Endothelial cell of umbilical vein (primary cell): Measurements from ENCODE around the gene NFIA. TPM values are rescaled to one million over a fixed set of nuclear protein-coding genes. Genes with fewer than 3 reads are reported as not detected.

Experiments
- BruUV-seq: library from RNA; stranded (reverse); fragments of 400-500 nt; replicated peaks from 2 replicates; lab custom pipeline; 2021; lab: Mats Ljungman, UMichigan
- CTCF ChIA-PET: fragments of 300-600, 350-600 bp; sonication (Branson Sonifier 250); formaldehyde crosslinking; loops from one replicate; lab custom pipeline; 2021; ENCODE audit warnings: antibody characterized with exemption, inconsistent platforms; lab: Charles Lee
- POLR2A ChIA-PET: fragments of 300-600, 350-600 bp; sonication (Branson Sonifier 250); formaldehyde crosslinking; loops from one replicate; lab custom pipeline; 2021; ENCODE audit warnings: antibody characterized with exemption, inconsistent platforms; lab: Charles Lee
- DNase-seq: peaks from one replicate; pipeline ENCODE4 v3.0.0-alpha.2; 2011; ENCODE audit warnings: low read depth, low spot score
- FAIRE-seq: peaks from 2 replicates; lab custom pipeline; 2011; peaks lifted over from hg19 to GRCh38; lab: Jason Lieb, UNC
- H2AFZ ChIP-seq: 2 replicates; pipeline ENCODE4 v1.6.0; 2012; ENCODE audit warnings: low read depth, low read length, control low read depth, inconsistent platforms
- H3K27ac ChIP-seq: 2 replicates; pipeline ENCODE4 v1.5.1; 2011; ENCODE audit warnings: low read depth, mild to moderate bottlenecking, control low read depth, low read length, moderate library complexity; ENCODE audit not compliant: insufficient read depth
- H3K27me3 ChIP-seq, 2 experiments: 2 replicates each; pipeline versions ENCODE4 v1.6.0 to v1.6.1; 2011; ENCODE audit warnings: low read length in 2 of 2, mixed read lengths in 1 of 2; ENCODE audit not compliant: control insufficient read depth in 2 of 2, insufficient read depth in 2 of 2
- H3K36me3 ChIP-seq, 2 experiments: 2 replicates in 1 of 2; 3 replicates in 1 of 2; pipeline ENCODE4 v1.5.1; 2011; ENCODE audit warnings: low read length in 2 of 2, mild to moderate bottlenecking in 1 of 2, moderate library complexity in 1 of 2; ENCODE audit not compliant: control insufficient read depth in 2 of 2, insufficient read depth in 2 of 2; ENCODE audit errors: extremely low read depth in 1 of 2
- H3K4me1 ChIP-seq: 3 replicates; pipeline ENCODE4 v1.5.1; 2011; ENCODE audit warnings: mild to moderate bottlenecking, low read length; ENCODE audit not compliant: control insufficient read depth, insufficient read depth; ENCODE audit errors: extremely low read depth
- H3K4me2 ChIP-seq: 2 replicates; pipeline ENCODE4 v1.6.1; 2011; ENCODE audit warnings: low read length, control low read depth, mixed read lengths; ENCODE audit not compliant: insufficient read depth
- H3K4me3 ChIP-seq, 3 experiments: fragments of 200-600 bp in 1 of 3; sonication (generic), shearing (Covaris generic) in 1 of 3; replicated peaks in 1 of 3; 2 replicates each; pipeline ENCODE4 v1.5.1; 2011 to 2016; ENCODE audit warnings: control low read depth in 3 of 3, low read length in 3 of 3, mild to moderate bottlenecking in 2 of 3, inconsistent platforms in 1 of 3, low read depth in 1 of 3, moderate library complexity in 1 of 3; ENCODE audit not compliant: insufficient read depth in 1 of 3
- H3K79me2 ChIP-seq: 2 replicates; pipeline ENCODE4 v1.6.0; 2012; ENCODE audit warnings: low read length, inconsistent platforms; ENCODE audit not compliant: control insufficient read depth, insufficient read depth
- H3K9ac ChIP-seq: replicated peaks from 2 replicates; pipeline ENCODE3; 2011; ENCODE audit warnings: low read length, control low read depth; ENCODE audit not compliant: insufficient read depth; ENCODE audit errors: extremely low read depth
- H3K9me1 ChIP-seq: replicated peaks from 3 replicates; pipeline ENCODE4 v1.6.0; 2011; ENCODE audit warnings: mild to moderate bottlenecking, low read length; ENCODE audit not compliant: control insufficient read depth, insufficient read depth; ENCODE audit errors: extremely low read depth
- H3K9me3 ChIP-seq: replicated peaks from 2 replicates; pipeline ENCODE4 v1.5.1; 2012; ENCODE audit warnings: low read length, inconsistent platforms; ENCODE audit not compliant: control insufficient read depth, insufficient read depth
- H4K20me1 ChIP-seq: replicated peaks from 2 replicates; pipeline ENCODE3; 2011; ENCODE audit warnings: mild to moderate bottlenecking, low read length; ENCODE audit not compliant: control insufficient read depth, insufficient read depth; ENCODE audit errors: extremely low read depth
- EZH2 ChIP-seq: IDR thresholded peaks from 2 replicates; pipeline ENCODE4 v1.6.1; 2012; ENCODE audit warnings: borderline replicate concordance, low read depth, mild to moderate bottlenecking, moderate library complexity, low read length, inconsistent platforms; ENCODE audit not compliant: severe bottlenecking
- FOS ChIP-seq: IDR thresholded peaks from 2 replicates; pipeline ENCODE4 v1.6.1; 2011; ENCODE audit warnings: mild to moderate bottlenecking, low read length, moderate library complexity, borderline replicate concordance; ENCODE audit not compliant: insufficient read depth
- GATA2 ChIP-seq: IDR thresholded peaks from 2 replicates; pipeline ENCODE4 v1.7.0; 2011; ENCODE audit warnings: low read depth, mild to moderate bottlenecking, moderate library complexity, mixed read lengths, low read length; ENCODE audit not compliant: insufficient read length, insufficient read depth
- JUN ChIP-seq: IDR thresholded peaks from 2 replicates; pipeline ENCODE4 v1.6.1; 2011; ENCODE audit warnings: borderline replicate concordance, low read depth; ENCODE audit not compliant: insufficient read length, insufficient read depth
- MAX ChIP-seq: IDR thresholded peaks from 2 replicates; pipeline ENCODE4 v1.6.1; 2011; ENCODE audit not compliant: insufficient read depth, insufficient read length
- MYC ChIP-seq: IDR thresholded peaks from one replicate; pipeline ENCODE4 v1.6.1; 2011; ENCODE audit warnings: mild to moderate bottlenecking, low read depth, low read length
- POLR2A ChIP-seq: IDR thresholded peaks from 2 replicates; pipeline ENCODE4 v1.6.1; 2012; ENCODE audit warnings: low read depth, mild to moderate bottlenecking, control low read depth, low read length
- POLR2AphosphoS5 ChIP-seq: IDR thresholded peaks from 2 replicates; pipeline ENCODE4 v1.6.1; 2012; ENCODE audit warnings: low read depth, mild to moderate bottlenecking, control low read depth, low read length, moderate library complexity; ENCODE audit not compliant: insufficient read depth
- dilution Hi-C: fragments of 300-500 bp; cut with MboI; formaldehyde crosslinking; loops from one replicate; pipeline ENCODE4 v1.15.0; 2019; ENCODE audit warnings: low sequenced_read_pairs; ENCODE audit not compliant: extremely low pct_ligation_motif_present
- intact Hi-C: fragments of 100-400 bp; cut with micrococcal nuclease; formaldehyde crosslinking; loops from one replicate; pipeline ENCODE4 v1.10.0; 2022
- polyA plus RNA-seq, 4 experiments: library from polyadenylated mRNA; depleted of rRNA in 3 of 4; stranded (reverse) in 3 of 4; unstranded in 1 of 4; fragments of >200 nt; gene quantifications; 2 replicates each; pipeline versions ENCODE4 v1.2.1 to v1.2.3, GENCODE V29; 2011 to 2012; ENCODE audit warnings: missing spikeins in 1 of 4
- total RNA-seq: library from RNA; stranded (reverse); gene quantifications from 2 replicates; pipeline ENCODE4 v1.2.3, GENCODE V29; 2021
- TF ChIP-seq, protein P1 (sequence below), 2 donors: IDR thresholded peaks; 1 replicate in 1 of 2; 2 replicates in 1 of 2; pipeline ENCODE4 v1.5.1; 2011; ENCODE audit warnings: low read length in 2 of 2, mild to moderate bottlenecking in 2 of 2, moderate library complexity in 2 of 2, control low read depth in 1 of 2, inconsistent platforms in 1 of 2, low read depth in 1 of 2; ENCODE audit not compliant: insufficient read depth in 1 of 2; ENCODE audit errors: extremely low read depth in 1 of 2

NFIA gene
- total and polyA plus RNA-seq, 2 donors (not counting 3 experiments of a cell fraction or from before 2014, with no cell fraction given) = 25.5 to 47.0 TPM

DNA sequence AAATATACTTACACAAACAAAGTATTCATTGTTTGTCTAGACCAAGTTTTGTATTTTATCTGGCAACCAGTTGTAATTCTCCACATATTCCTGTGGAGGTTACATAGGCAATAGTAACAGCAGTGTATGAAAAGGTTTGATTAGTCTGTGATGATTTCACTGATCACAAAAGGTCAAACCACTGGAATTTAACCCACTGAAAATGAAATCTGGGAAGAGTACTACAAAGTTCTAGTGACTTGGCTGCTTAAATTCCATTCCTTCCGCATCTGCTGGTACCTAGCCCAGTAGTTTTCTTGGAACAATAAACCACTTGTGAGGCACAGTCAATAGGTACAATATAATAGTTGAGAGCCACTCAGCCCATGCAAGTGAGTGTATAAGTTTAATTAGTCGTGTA, 205.4 kb downstream of the NFIA start:
- H3K4me1 ChIP-seq = peaks cover 29% of the 10 kb centered on the region
- H3K9me1 ChIP-seq = no peaks in the 10 kb centered on the region
- H3K9me3 ChIP-seq = no peaks in the 10 kb centered on the region
- H3K4me2 ChIP-seq = peak overlapping the region; percentile 14
- dilution Hi-C loops = no loop called here
- CTCF ChIA-PET = interaction anchor here (1.2 kb wide), 1 partner anchor 44 kb away, joined by 3 read pairs; no protein-coding TSS in a partner anchor
- H3K9ac ChIP-seq = peak overlapping the region; percentile 17
- POLR2A ChIA-PET = no interaction called here
- H3K27ac ChIP-seq = peak overlapping the region; percentile 87
- intact Hi-C loops = loop anchor here (1.0 to 5.0 kb wide), 7 partner anchors 12 to 325 kb away; no protein-coding TSS in a partner anchor
- BruUV-seq = no TSS peak
- no peaks in the 10 kb centered on the region for H3K27me3 ChIP-seq
- no peaks in the 10 kb centered on the region for H3K36me3 ChIP-seq
- TF ChIP-seq FOS = peak; percentile 17
- no peak for TF ChIP-seq EZH2
- no peak for TF ChIP-seq POLR2A
- no peak for TF ChIP-seq MAX
- TF ChIP-seq, protein P1, sequence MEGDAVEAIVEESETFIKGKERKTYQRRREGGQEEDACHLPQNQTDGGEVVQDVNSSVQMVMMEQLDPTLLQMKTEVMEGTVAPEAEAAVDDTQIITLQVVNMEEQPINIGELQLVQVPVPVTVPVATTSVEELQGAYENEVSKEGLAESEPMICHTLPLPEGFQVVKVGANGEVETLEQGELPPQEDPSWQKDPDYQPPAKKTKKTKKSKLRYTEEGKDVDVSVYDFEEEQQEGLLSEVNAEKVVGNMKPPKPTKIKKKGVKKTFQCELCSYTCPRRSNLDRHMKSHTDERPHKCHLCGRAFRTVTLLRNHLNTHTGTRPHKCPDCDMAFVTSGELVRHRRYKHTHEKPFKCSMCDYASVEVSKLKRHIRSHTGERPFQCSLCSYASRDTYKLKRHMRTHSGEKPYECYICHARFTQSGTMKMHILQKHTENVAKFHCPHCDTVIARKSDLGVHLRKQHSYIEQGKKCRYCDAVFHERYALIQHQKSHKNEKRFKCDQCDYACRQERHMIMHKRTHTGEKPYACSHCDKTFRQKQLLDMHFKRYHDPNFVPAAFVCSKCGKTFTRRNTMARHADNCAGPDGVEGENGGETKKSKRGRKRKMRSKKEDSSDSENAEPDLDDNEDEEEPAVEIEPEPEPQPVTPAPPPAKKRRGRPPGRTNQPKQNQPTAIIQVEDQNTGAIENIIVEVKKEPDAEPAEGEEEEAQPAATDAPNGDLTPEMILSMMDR (IDR thresholded peaks at IDR 0.05; ENCODE audit: extremely low read depth in 1 of 2, insufficient read depth in 1 of 2, low read depth in 1 of 2, low read length in 2 of 2) = no peak
- peak; percentile 58 for TF ChIP-seq JUN
- TF ChIP-seq GATA2 = peak; percentile 17
- peak; percentile 53 for TF ChIP-seq POLR2AphosphoS5
- no peak for TF ChIP-seq MYC
- H3K4me3 ChIP-seq = no peak overlapping the region
- FAIRE-seq (peak; percentile 73), DNase-seq (peak; percentile 90)
- no peak overlapping the region for H2AFZ ChIP-seq
- no peaks in the 10 kb centered on the region for H4K20me1 ChIP-seq
- H3K79me2 ChIP-seq = no peaks in the 10 kb centered on the region
